ENCODE data around the gene ZKSCAN4.

DNA sequence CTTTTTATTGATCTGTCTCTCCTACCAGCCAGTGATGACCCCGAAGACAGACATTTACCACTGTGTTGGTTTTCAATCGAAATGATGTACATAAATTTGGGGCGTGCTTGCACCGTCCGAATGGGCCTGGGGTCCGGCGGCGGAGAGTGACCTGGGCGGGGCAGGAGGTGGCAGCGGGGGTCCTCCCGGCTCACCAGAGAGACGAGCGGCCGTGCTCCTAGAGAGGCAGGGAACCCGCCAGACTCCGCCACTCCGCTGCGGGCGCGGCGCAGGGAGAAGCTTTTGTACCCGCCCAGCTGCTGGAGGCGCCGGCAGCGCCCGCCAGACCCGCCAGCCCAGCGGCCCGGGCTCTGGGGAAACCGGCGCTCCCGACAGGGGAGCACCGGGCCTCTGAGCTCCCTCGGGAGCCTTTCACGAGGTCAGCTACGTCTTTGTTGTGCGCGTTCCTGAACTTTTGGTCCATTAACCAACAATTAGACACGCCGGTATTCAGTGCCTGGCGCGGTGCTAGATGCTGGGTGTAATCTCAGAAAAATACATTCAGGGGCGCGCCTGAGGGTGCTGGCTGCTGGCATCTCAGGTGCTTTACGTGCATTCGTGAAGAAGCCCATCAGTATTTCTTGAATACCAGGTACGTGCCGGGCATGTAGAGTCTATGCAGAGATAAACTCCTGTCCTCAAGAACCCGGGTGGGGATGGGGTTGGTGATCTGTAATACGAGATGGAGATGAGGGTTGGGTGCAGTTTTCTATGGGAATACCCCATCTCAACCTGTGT, 29.4 kb upstream of the ZKSCAN4 start, which contains the start of gene PGBD1:
- TF ChIP-seq GATA2 (IDR thresholded peaks at IDR 0.05; ENCODE audit: low read depth, low read length) = no peak
- TF ChIP-seq GATA3 (IDR thresholded peaks at IDR 0.05; ENCODE audit: low read depth, low read length) = no peak

Measured in SH-SY5Y (cell line).